Transverse colon (tissue), 4 donors: ENCODE measurements around the gene TRIP10. TPM values are rescaled to one million over a fixed set of nuclear protein-coding genes. Genes with fewer than 3 reads are reported as not detected.

Source experiments
- DNase-seq: peaks from one replicate; pipeline ENCODE4 v3.0.0-alpha.2; 2019
- H3K27ac ChIP-seq, 4 donors: fragments of 200-600 bp; sonication (generic); 2 replicates each; pipeline ENCODE4 v1.5.1; 2016 to 2018; ENCODE audit warnings: inconsistent platforms in 4 of 4
- H3K27me3 ChIP-seq: fragments of 200-600 bp; sonication (generic); 2 replicates; pipeline ENCODE4 v1.5.1; 2017; ENCODE audit warnings: inconsistent platforms
- H3K36me3 ChIP-seq, 4 donors: fragments of 200-600 bp; sonication (generic); 2 replicates each; pipeline ENCODE4 v1.5.1; 2017 to 2019; ENCODE audit warnings: inconsistent platforms in 4 of 4
- H3K4me1 ChIP-seq, 4 donors: fragments of 200-600 bp; sonication (generic); 2 replicates each; pipeline ENCODE4 v1.5.1; 2017 to 2020; ENCODE audit warnings: inconsistent platforms in 4 of 4
- H3K4me3 ChIP-seq, 4 donors: fragments of 200-600 bp; sonication (generic); 1 replicate in 1 of 4; 2 replicates in 3 of 4; pipeline versions ENCODE4 v1.5.1 to v1.6.1; 2017 to 2019; ENCODE audit warnings: inconsistent platforms in 4 of 4
- H3K9me3 ChIP-seq, 2 donors: fragments of 200-600 bp; sonication (generic); 2 replicates each; pipeline ENCODE4 v1.5.1; 2017 to 2019; ENCODE audit warnings: inconsistent platforms in 2 of 2
- EP300 ChIP-seq: sonication (generic); formaldehyde crosslinking; IDR thresholded peaks from one replicate; pipeline ENCODE4 v1.6.1; 2017; ENCODE audit warnings: antibody characterized with exemption, low read depth
- POLR2A ChIP-seq: fragments of 450-650 bp; IDR thresholded peaks from one replicate; pipeline ENCODE4 v1.6.1; 2016; ENCODE audit warnings: antibody characterized with exemption, mild to moderate bottlenecking, moderate library complexity
- POLR2AphosphoS5 ChIP-seq, 3 donors: sonication (generic); formaldehyde crosslinking; IDR thresholded peaks; one replicate each; pipeline ENCODE4 v1.6.1; 2016; ENCODE audit warnings: antibody characterized with exemption in 3 of 3
- WGBS, 2 donors: methylation state at CpG; one replicate each; pipeline ENCODE4 v1.1.5; 2018; ENCODE audit warnings: low coverage in 1 of 2; 5-methylcytosine and 5-hydroxymethylcytosine counted together
- in situ Hi-C, 4 donors: fragments of 200-750 bp; cut with MboI; loops; one replicate each; pipeline versions ENCODE4 v1.15.0 to v1.15.1; 2017; ENCODE audit warnings: low sequenced_read_pairs in 3 of 4, low pct_ligation_motif_present in 1 of 4, low pct_unique_long_range_greater_than_20kb in 1 of 4
- intact Hi-C: fragments of 100-400 bp; cut with DNase I; formaldehyde crosslinking; loops from one replicate; pipeline ENCODE4 v1.15.1; 2023; ENCODE audit warnings: low total_unique reads
- total RNA-seq, 4 donors: library from RNA; depleted of rRNA; stranded (reverse); fragments of >200 nt; gene quantifications; one replicate each; pipeline ENCODE4 v1.1.0, GENCODE V29; 2016
- TF ChIP-seq, protein P1 (sequence below), 5 experiments: fragments of 200-600 bp in 3 of 5; fragments of 450-650 bp in 2 of 5; sonication (generic) in 3 of 5; IDR thresholded peaks; 1 replicate in 2 of 5; 2 replicates in 3 of 5; pipeline ENCODE4 v1.5.1; 2016 to 2017; ENCODE audit warnings: antibody characterized with exemption in 5 of 5, inconsistent platforms in 3 of 5, mild to moderate bottlenecking in 2 of 5, moderate library complexity in 1 of 5

TRIP10 gene
- total RNA-seq, 4 donors from 2014 or later = 55.5 to 227 (median 78.8) TPM

DNA sequence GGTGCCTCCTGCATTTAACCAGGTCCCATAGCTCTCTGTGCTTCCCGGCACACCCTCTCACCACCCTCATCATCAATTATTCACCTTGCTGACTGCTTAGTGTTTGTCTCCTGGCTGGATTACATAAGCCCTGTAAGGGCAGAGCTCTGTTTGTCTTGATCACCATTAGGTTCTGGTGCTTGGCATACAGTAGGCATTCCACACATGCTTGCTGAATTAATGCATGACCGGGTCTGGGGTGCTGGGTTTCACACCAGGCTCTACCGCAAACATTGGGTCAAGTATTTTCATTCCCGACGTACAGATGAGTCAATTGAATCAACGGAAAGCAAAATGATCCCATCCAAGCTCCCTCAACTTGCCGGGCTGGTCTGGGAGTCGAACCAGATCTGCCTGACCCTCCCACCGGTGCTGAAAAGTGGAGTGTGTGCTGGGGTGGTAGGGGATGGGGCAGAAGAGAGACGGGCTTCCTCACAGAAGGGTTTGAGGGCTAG is 61.6 kb downstream of the TRIP10 start:
- H3K27me3 ChIP-seq = no peaks in the 10 kb centered on the region
- H3K27ac ChIP-seq = peak overlapping the region; percentile 65 to 82 (median 72)
- intact Hi-C loops = no loop called here
- no peaks in the 10 kb centered on the region for H3K36me3 ChIP-seq
- WGBS, 2 donors = 37 to 58% methylated on average over 2 to 10 of the region's 10 CpGs
- DNase-seq = no peak
- H3K9me3 ChIP-seq = no peaks in the 10 kb centered on the region
- H3K4me1 ChIP-seq = peaks cover 0 to 9% (median 4%) of the 10 kb centered on the region in 4 donors
- H3K4me3 ChIP-seq = peak overlapping the region in 3 of 4 donors; percentile 2 to 35 (median 19)
- in situ Hi-C loops = no loop called here
- TF ChIP-seq POLR2AphosphoS5 (IDR thresholded peaks at IDR 0.05) (no peak), EP300 (no peak), POLR2A (no peak)
- TF ChIP-seq, protein P1, sequence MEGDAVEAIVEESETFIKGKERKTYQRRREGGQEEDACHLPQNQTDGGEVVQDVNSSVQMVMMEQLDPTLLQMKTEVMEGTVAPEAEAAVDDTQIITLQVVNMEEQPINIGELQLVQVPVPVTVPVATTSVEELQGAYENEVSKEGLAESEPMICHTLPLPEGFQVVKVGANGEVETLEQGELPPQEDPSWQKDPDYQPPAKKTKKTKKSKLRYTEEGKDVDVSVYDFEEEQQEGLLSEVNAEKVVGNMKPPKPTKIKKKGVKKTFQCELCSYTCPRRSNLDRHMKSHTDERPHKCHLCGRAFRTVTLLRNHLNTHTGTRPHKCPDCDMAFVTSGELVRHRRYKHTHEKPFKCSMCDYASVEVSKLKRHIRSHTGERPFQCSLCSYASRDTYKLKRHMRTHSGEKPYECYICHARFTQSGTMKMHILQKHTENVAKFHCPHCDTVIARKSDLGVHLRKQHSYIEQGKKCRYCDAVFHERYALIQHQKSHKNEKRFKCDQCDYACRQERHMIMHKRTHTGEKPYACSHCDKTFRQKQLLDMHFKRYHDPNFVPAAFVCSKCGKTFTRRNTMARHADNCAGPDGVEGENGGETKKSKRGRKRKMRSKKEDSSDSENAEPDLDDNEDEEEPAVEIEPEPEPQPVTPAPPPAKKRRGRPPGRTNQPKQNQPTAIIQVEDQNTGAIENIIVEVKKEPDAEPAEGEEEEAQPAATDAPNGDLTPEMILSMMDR (IDR thresholded peaks at IDR 0.05) = no peak

Other genes starting within 250 kb of the TRIP10 start
- 1 to 10 TPM in 2 of 4 donors, under 1 TPM in 1, not detected in 1; 0.60 to 1.3 (median 1.1) TPM for gene TUBB4A, start 237.4 kb upstream of the TRIP10 start, total RNA-seq
- gene TNFSF9, start 208.7 kb upstream of the TRIP10 start, total RNA-seq = 1 to 10 TPM in 1 of 4 donors, under 1 TPM in 1, not detected in 2; 0.95 to 2.7 TPM
- gene CD70, start 148.5 kb upstream of the TRIP10 start, total RNA-seq = not detected
- gene TNFSF14, start 69.5 kb upstream of the TRIP10 start, total RNA-seq = under 1 TPM in 2 of 4 donors, not detected in 2; 0.27 to 0.48 TPM
- gene C3, start 19.0 kb upstream of the TRIP10 start, total RNA-seq = 100 to 1,000 TPM in 3 of 4 donors, 10 to 100 TPM in 1; 50.1 to 351 (median 194) TPM
- 100 to 1,000 TPM in 2 of 4 donors, 10 to 100 TPM in 2; 38.0 to 118 (median 90.6) TPM for gene GPR108, start 2.1 kb upstream of the TRIP10 start, total RNA-seq
- gene SH2D3A, start 27.8 kb downstream of the TRIP10 start, total RNA-seq = 100 to 1,000 TPM in 1 of 4 donors, 10 to 100 TPM in 3; 41.4 to 127 (median 55.5) TPM
- gene VAV1, start 33.0 kb downstream of the TRIP10 start, total RNA-seq = 10 to 100 TPM in 1 of 4 donors, 1 to 10 TPM in 2, under 1 TPM in 1; 0.60 to 10.8 (median 6.0) TPM
- under 1 TPM in 2 of 4 donors, not detected in 2; 0.16 to 0.27 TPM for gene ADGRE1, start 147.9 kb downstream of the TRIP10 start, total RNA-seq